Pulmonary artery endothelial cell (primary cell): ENCODE data around the gene APOBEC4. TPM values are rescaled to one million over a fixed set of nuclear protein-coding genes. Genes with fewer than 3 reads are reported as not detected.
"Not testable (repeated sequence)": the region's sequence is repeated elsewhere in the genome, so short reads cannot be mapped to it uniquely, and the experiment has no call there.

Experiments used
- DNase-seq: peaks from one replicate; pipeline ENCODE4 v3.0.0-alpha.2; 2011; ENCODE audit warnings: low read depth, low spot score
- total RNA-seq: library from RNA; depleted of rRNA; stranded (reverse); fragments of >200 nt; gene quantifications from 2 replicates; pipeline ENCODE4 v1.2.3, GENCODE V29; 2014

The APOBEC4 gene
- total RNA-seq, result not detected in 2 replicates

- no peak for DNase-seq
These were observed at the start of gene APOBEC4 for GRCh38 chr1:183652547-183653461. Gene APOBEC4 (minus strand): TSS chr1:183653316. CDS start chr1:183648781, 4,535 bp downstream.

GRCh38 chr1:183702813-183703198 lies 49.7 kb upstream of the APOBEC4 start:
- DNase-seq, result no peak

GRCh38 chr1:183702087-183702812 lies 49.1 kb upstream of the APOBEC4 start:
- no peak for DNase-seq

- DNase-seq, result no peak
These were observed 46.6 kb upstream of the APOBEC4 start for GRCh38 chr1:183699616-183700160.

GRCh38 chr1:183697814-183698590 lies 44.9 kb upstream of the APOBEC4 start:
- DNase-seq, result no peak

- DNase-seq, result no peak
These were observed 43.9 kb upstream of the APOBEC4 start for GRCh38 chr1:183696981-183697380.

GRCh38 chr1:183694755-183695154 lies 41.6 kb upstream of the APOBEC4 start:
- no peak for DNase-seq

GRCh38 chr1:183694066-183694465 lies 41.0 kb upstream of the APOBEC4 start:
- DNase-seq, result no peak

- no peak for DNase-seq
These were observed 40.4 kb upstream of the APOBEC4 start for GRCh38 chr1:183693521-183693920.

- no peak for DNase-seq
These were observed 36.7 kb upstream of the APOBEC4 start for GRCh38 chr1:183689762-183690204.

GRCh38 chr1:183688341-183689060 lies 35.4 kb upstream of the APOBEC4 start:
- no peak for DNase-seq

GRCh38 chr1:183687546-183688304 lies 34.6 kb upstream of the APOBEC4 start:
- DNase-seq, result no peak

- DNase-seq, result no peak
These were observed 33.1 kb upstream of the APOBEC4 start for GRCh38 chr1:183686229-183686628.

- peak; percentile 20 for DNase-seq
These were observed 32.1 kb upstream of the APOBEC4 start for GRCh38 chr1:183685112-183685713.

GRCh38 chr1:183679363-183679762 lies 26.2 kb upstream of the APOBEC4 start:
- DNase-seq, result not testable (repeated sequence)

GRCh38 chr1:183678819-183679218 lies 25.7 kb upstream of the APOBEC4 start:
- no peak for DNase-seq

GRCh38 chr1:183676586-183677189 lies 23.6 kb upstream of the APOBEC4 start:
- DNase-seq, result no peak

- no peak for DNase-seq
These were observed 22.9 kb upstream of the APOBEC4 start for GRCh38 chr1:183675883-183676585.
